Stimulated activated memory B cell treated with anti-CD40 and anti-IgM and Interleukin-4, amounts not matched to agents 10 μg/mL and 1 μg/mL and 100 μg/mL, for 72 hours (primary cell): Measurements from ENCODE around the gene DCC.

ENCODE experiments used
- ATAC-seq: fragments of 150-1000 bp; cut with Tn5 transposase; 2 replicates; pipeline ENCODE4 v1.10.0; 2021
- H3K27ac Mint-ChIP-seq: one replicate; pipeline ENCODE4 v1.8.0; 2022; ENCODE audit warnings: mild to moderate bottlenecking, mixed read lengths
- H3K27me3 Mint-ChIP-seq: one replicate; pipeline ENCODE4 v1.8.0; 2022; ENCODE audit warnings: mixed read lengths
- H3K36me3 Mint-ChIP-seq: one replicate; pipeline ENCODE4 v1.8.0; 2022; ENCODE audit warnings: mixed read lengths
- H3K4me1 Mint-ChIP-seq: one replicate; pipeline ENCODE4 v1.8.0; 2022; ENCODE audit warnings: mixed read lengths
- H3K4me3 Mint-ChIP-seq: one replicate; pipeline ENCODE4 v1.8.0; 2022; ENCODE audit warnings: mild to moderate bottlenecking, moderate library complexity, mixed read lengths
- H3K9me3 Mint-ChIP-seq: one replicate; pipeline ENCODE4 v1.8.0; 2022; ENCODE audit warnings: mixed read lengths

The DCC gene

DNA sequence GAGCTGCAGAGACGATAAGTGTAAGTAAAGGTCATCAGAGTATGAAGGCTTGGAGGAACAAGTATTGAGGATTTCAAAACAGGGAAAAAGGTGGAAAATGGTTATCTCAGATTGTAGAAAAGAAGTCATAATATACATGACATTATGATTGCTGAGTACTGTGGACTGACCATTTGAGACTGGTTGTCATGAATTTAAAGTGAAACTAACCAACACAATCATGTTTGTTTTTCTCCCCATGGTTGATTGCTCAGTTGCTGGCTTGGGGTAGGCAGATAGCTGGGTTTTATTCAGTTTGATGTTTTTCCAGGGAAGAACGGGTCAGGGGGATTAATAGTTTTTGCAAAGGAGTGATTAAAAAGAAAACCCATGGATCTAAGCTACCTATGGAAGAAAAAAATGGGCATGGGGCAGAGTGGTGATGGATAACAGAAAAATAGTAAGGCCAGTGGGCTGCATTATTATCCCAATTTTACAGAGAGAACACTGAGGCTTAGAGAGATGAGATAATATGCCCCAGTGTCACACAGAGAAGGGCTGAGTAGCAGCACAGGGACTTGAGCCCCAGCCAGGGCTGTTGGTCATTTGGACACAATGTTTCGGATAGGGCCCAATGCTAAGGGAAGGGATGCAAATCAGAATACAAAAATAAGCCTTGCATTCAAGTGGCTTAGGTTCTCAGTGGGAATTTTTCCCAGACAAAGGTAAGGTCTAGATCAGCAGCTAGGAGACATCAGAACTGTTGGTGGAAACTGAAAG is 885.7 kb downstream of the DCC start:
- Mint-ChIP-seq H3K27ac (no peak overlapping the region), H3K27me3 (no peaks in the 10 kb centered on the region), H3K4me1 (no peaks in the 10 kb centered on the region), H3K36me3 (no peaks in the 10 kb centered on the region), H3K4me3 (no peak overlapping the region), H3K9me3 (no peaks in the 10 kb centered on the region)
- no peak for ATAC-seq

DNA sequence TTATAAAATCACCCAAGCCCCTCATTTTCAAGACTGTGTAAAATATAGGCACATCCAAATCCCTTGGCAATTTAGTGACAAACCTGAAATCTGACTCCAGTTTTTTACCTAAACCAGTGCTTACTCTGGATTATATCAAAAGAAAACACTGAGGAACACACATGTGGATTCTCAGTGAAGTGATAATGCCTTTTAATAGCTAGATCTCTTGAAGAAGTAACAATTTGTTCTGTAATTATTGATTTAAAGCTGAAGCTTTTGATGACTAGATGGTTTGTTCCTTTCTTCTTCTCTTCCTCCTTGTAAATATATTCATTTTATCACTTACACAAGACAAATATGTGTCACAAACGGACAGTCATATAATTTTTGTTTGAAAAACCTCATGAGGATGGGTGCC is 894.6 kb downstream of the DCC start:
- no peaks in the 10 kb centered on the region for H3K4me1 Mint-ChIP-seq
- H3K27ac Mint-ChIP-seq, result no peak overlapping the region
- no peaks in the 10 kb centered on the region for H3K36me3 Mint-ChIP-seq
- ATAC-seq, result no peak
- no peaks in the 10 kb centered on the region for H3K27me3 Mint-ChIP-seq
- peaks cover 3% of the 10 kb centered on the region for H3K9me3 Mint-ChIP-seq
- H3K4me3 Mint-ChIP-seq, result no peak overlapping the region

DNA sequence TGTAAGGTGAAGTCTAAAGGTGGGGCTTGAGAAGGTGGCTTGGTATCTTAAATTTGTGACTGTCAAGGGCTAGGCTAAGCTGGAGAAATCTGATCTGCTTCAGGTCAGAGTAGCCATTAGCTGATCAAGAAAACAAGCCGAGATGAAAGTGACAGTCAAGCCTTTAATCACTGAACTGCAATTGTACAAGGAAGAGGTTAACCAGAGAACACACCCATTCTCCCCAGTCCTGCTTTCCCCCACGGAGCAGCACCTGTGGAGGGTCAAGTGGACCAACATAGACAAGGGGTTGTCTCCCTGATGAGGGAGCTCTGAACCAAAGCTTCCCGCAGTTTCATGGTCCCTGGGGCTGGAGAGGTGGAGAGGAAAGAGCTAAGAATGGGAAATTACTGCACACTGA is 901.2 kb downstream of the DCC start:
- peaks cover 6% of the 10 kb centered on the region for H3K9me3 Mint-ChIP-seq
- ATAC-seq, result peak; percentile 20
- no peak overlapping the region for H3K27ac Mint-ChIP-seq
- H3K27me3 Mint-ChIP-seq, result no peaks in the 10 kb centered on the region
- no peaks in the 10 kb centered on the region for H3K4me1 Mint-ChIP-seq
- no peaks in the 10 kb centered on the region for H3K36me3 Mint-ChIP-seq
- no peak overlapping the region for H3K4me3 Mint-ChIP-seq

DNA sequence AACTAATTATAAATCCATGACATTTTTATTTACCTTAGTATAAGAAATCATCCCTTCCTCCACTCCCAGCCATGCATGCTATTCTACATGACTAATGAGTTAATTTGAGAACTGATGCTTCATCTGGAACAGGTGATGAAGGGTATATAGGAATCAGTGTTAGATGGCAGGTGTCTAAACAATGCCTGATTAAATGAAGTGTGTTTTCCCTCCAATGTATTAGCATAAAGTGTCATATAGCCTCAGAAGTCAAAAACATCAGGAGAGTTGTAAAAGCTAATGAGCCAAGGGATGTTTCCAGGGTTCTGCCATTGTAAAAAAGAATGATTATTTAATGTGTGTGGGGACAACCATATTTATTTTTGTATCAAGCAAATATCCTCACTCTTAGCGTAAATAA is 913.8 kb downstream of the DCC start:
- H3K4me1 Mint-ChIP-seq, result no peaks in the 10 kb centered on the region
- H3K27me3 Mint-ChIP-seq, result no peaks in the 10 kb centered on the region
- H3K27ac Mint-ChIP-seq, result no peak overlapping the region
- ATAC-seq, result no peak
- no peak overlapping the region for H3K4me3 Mint-ChIP-seq
- no peaks in the 10 kb centered on the region for H3K36me3 Mint-ChIP-seq
- peaks cover 9% of the 10 kb centered on the region for H3K9me3 Mint-ChIP-seq

GRCh38 chr18:53254265-53254664 is 914.3 kb downstream of the DCC start:
- peaks cover 9% of the 10 kb centered on the region for H3K9me3 Mint-ChIP-seq
- no peak overlapping the region for H3K27ac Mint-ChIP-seq
- no peak for ATAC-seq
- no peaks in the 10 kb centered on the region for H3K36me3 Mint-ChIP-seq
- no peaks in the 10 kb centered on the region for H3K4me1 Mint-ChIP-seq
- no peak overlapping the region for H3K4me3 Mint-ChIP-seq
- H3K27me3 Mint-ChIP-seq, result no peaks in the 10 kb centered on the region

- Mint-ChIP-seq H3K27me3 (no peaks in the 10 kb centered on the region), H3K4me1 (no peaks in the 10 kb centered on the region), H3K27ac (no peak overlapping the region), H3K9me3 (peaks cover 5% of the 10 kb centered on the region), H3K4me3 (no peak overlapping the region), H3K36me3 (no peaks in the 10 kb centered on the region)
- ATAC-seq, result no peak
These were observed 921.2 kb downstream of the DCC start for GRCh38 chr18:53261241-53261640.

DNA sequence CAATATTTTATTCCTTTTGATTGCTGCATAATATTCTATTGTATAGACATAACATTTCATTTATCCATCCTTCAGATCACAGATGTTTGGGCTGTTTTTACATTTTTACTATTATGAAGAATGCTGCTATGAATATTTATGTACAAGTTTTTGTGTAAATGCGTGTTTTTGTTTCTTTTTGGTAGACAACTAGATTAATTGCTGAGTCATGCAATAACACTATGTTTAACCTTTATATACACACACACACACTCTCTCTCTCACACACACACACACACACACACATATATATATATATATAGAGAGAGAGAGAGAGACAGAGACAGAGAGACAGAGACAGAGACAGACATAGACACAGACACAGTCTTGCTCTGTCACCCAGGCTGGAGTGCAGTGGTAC is 926.9 kb downstream of the DCC start:
- no peaks in the 10 kb centered on the region for H3K4me1 Mint-ChIP-seq
- no peaks in the 10 kb centered on the region for H3K36me3 Mint-ChIP-seq
- ATAC-seq, result no peak
- peaks cover 3% of the 10 kb centered on the region for H3K9me3 Mint-ChIP-seq
- H3K4me3 Mint-ChIP-seq, result no peak overlapping the region
- H3K27me3 Mint-ChIP-seq, result no peaks in the 10 kb centered on the region
- no peak overlapping the region for H3K27ac Mint-ChIP-seq

DNA sequence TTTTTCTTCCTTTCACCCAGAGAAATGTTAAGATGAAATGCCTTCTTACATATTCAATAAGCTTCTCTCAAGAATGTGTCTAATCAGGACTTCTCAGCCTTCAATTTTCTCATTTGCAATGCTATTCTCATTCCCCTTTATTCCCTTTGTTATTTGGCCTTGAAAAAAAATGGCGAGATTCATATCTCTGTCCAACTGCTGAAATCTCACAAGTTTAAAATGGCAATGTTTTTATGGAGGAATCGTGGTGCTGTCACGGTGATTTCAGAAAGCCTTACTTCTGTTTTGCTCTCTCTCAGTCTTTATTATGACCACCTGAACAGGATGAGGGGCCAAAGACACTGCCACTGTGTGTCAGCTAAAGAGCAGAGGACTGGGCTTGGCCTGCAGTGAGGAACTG is 928.5 kb downstream of the DCC start:
- Mint-ChIP-seq H3K27me3 (no peaks in the 10 kb centered on the region), H3K36me3 (no peaks in the 10 kb centered on the region), H3K4me3 (no peak overlapping the region)

DNA sequence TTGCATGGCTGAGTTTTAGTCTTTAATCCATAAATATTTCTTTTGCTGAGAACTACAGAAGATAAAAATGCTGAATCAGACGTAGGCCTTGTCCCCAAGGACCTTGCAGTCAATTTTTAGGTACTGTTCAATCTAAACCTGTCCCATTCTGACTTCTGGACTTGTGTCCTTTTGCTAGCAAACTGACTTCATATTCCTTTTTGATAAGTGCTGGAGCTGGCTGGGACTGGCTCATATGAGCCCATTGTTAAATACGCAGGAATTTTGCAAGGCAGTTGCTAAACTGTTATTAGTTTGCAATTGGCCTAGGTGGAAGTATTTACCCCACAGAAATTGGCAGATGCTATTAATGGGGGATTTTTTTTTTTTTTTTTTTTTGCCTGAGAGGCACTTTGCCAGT is 941.4 kb downstream of the DCC start:
- Mint-ChIP-seq H3K36me3 (no peaks in the 10 kb centered on the region), H3K27me3 (no peaks in the 10 kb centered on the region), H3K27ac (no peak overlapping the region), H3K9me3 (peaks cover 6% of the 10 kb centered on the region), H3K4me3 (no peak overlapping the region), H3K4me1 (no peaks in the 10 kb centered on the region)
- no peak for ATAC-seq

More for the DNA sequence above, 928.5 kb downstream of the DCC start:
- no peak for ATAC-seq
- Mint-ChIP-seq H3K9me3 (peaks cover 3% of the 10 kb centered on the region), H3K27ac (no peak overlapping the region), H3K4me1 (no peaks in the 10 kb centered on the region)

DNA sequence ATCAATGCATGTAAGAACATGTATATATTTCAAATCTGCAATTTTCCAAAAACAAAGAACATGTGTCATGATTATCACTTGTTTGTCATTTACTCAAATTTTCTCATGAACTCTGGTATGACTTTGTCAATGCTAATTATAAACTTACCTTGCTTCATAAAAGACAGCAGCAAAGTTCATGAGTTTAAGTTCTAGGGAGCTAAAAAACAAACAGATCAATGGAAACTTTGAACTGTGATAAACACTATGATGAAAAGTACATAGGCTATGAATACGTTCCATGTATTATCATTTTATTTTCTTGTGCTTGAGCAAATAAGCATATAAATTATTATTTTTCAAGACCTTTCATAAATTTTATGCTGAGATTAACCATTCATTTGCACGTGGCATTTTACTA is 943.7 kb downstream of the DCC start:
- no peak for ATAC-seq
- no peaks in the 10 kb centered on the region for H3K4me1 Mint-ChIP-seq
- H3K27ac Mint-ChIP-seq, result no peak overlapping the region
- no peaks in the 10 kb centered on the region for H3K27me3 Mint-ChIP-seq
- peaks cover 10% of the 10 kb centered on the region for H3K9me3 Mint-ChIP-seq
- no peaks in the 10 kb centered on the region for H3K36me3 Mint-ChIP-seq
- no peak overlapping the region for H3K4me3 Mint-ChIP-seq

DNA sequence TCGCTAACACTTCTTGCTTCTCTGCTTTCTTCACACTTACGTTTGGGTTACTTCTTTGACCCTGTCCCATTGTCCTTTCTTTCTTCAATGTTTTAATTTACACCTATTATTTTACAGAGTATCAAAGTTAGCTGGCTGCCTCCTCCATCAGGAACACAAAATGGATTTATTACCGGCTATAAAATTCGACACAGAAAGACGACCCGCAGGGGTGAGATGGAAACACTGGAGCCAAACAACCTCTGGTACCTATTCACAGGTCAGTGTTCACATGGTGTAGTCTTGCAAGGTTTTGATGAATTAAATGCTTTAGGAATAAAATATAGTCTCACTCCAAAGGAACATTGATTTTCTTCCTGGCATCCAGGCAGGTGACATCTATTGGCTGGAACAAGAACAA is 965.5 kb downstream of the DCC start:
- Mint-ChIP-seq H3K27me3 (no peaks in the 10 kb centered on the region), H3K4me3 (no peak overlapping the region), H3K4me1 (no peaks in the 10 kb centered on the region), H3K27ac (no peak overlapping the region), H3K9me3 (peaks cover 4% of the 10 kb centered on the region), H3K36me3 (no peaks in the 10 kb centered on the region)
- no peak for ATAC-seq

DNA sequence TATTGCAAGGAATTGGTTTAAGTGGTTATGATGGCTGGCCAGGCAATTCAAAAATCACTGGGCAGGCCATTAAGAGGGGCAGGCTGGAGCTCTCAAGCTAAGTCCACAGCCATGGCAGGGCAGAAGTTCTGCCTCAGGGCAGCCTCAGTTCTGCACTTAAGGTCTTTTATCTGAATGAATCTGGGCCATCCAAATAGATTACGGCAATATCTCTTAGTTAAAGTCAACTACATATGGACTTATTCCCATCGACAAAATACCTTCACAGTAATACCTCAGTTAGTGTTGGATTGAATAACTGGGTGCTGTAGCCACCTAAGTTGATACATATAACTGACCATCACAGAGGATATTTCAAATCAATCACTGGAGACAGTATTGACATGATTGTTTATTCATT is 979.6 kb downstream of the DCC start:
- Mint-ChIP-seq H3K9me3 (peaks cover 4% of the 10 kb centered on the region), H3K4me1 (no peaks in the 10 kb centered on the region), H3K27me3 (no peaks in the 10 kb centered on the region), H3K27ac (no peak overlapping the region), H3K36me3 (no peaks in the 10 kb centered on the region), H3K4me3 (no peak overlapping the region)
- no peak for ATAC-seq

DNA sequence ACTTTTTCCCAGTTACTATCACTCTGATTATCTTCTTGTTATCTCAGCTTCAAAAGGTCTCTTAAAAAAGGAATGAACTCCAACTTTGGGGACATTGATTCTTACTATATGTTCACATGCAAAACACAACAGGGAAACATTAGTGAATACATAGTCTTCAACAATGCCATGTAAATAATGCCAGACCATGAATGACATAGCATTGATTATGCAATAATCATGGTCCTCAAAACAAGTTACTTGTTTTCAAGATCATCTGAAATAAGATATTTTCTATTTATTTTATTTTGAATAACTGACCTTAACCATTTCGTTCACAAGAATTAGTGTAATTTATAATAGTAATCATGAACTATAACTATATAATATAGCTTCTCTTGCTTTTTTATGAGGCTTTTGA is 982.2 kb downstream of the DCC start:
- no peak for ATAC-seq
- Mint-ChIP-seq H3K4me3 (no peak overlapping the region), H3K27ac (no peak overlapping the region), H3K9me3 (peaks cover 4% of the 10 kb centered on the region), H3K27me3 (no peaks in the 10 kb centered on the region), H3K36me3 (no peaks in the 10 kb centered on the region), H3K4me1 (no peaks in the 10 kb centered on the region)

DNA sequence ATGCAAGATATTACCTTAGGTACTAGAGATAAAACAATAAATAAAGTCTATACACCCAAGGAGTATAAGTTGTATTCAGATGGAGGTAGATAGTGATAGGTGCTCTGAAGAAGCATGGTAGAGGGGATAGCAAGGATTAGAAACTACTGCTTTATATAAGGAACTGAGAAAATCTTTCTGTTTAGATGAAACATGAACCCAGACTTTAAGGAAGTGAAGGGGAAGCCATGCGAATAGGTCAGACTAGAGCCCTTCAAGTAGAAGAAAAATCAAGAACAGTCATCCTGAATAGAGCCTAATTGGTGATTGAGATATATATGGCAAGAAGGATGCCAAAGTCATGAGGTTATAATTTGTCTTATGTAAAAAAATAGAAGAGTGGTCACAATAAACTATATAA is 984.4 kb downstream of the DCC start:
- H3K9me3 Mint-ChIP-seq, result peaks cover 4% of the 10 kb centered on the region
- H3K36me3 Mint-ChIP-seq, result no peaks in the 10 kb centered on the region
- peak; percentile 20 for ATAC-seq
- H3K4me1 Mint-ChIP-seq, result no peaks in the 10 kb centered on the region
- no peak overlapping the region for H3K27ac Mint-ChIP-seq
- H3K27me3 Mint-ChIP-seq, result no peaks in the 10 kb centered on the region
- no peak overlapping the region for H3K4me3 Mint-ChIP-seq

DNA sequence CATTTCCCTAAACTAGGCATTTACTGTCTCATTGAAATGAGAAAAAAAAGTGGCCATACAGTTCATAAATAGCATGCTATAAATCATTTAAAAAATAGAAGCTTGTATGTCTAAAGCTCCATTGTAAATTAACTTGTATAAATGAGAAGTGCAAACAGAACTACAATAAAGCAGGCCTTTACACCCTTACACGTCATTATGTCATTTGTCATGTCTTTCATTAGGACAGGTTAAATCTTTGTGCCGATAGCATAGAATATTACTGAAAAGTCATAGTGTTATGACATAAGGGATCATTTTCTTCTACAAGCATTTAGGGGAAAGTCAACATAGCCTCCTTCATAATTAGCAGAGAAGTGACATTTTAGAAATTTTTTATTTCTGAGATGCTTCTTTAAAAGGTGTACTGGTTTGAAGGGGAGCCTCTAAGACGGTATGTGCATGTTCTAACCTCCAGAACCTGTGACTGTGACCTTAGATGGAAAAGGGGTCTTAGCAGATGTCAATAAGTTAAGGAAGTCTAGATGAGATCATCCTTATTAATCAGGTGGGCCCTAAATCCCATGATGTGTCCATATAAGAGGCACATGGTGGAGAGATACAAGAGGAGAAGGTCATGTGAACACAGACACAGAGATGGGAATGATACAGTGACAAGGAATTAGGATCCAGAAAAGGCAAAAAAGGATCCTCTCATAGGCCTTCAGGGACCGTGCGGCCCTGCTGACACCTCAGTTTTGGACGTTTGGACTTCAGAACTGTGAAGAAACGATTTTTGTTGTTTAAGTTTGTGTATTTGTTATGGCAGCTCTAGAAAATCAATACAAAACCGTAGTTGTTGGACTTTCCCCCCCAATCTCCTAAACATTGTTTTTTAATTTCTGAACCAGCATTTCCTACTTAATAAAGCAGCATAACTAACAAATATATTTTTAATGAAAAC is 1020.8 kb downstream of the DCC start:
- Mint-ChIP-seq H3K27ac (no peak overlapping the region), H3K36me3 (no peaks in the 10 kb centered on the region)
- no peak for ATAC-seq

GRCh38 chr18:53375621-53376020 is 1035.6 kb downstream of the DCC start:
- no peaks in the 10 kb centered on the region for H3K27me3 Mint-ChIP-seq
- H3K4me3 Mint-ChIP-seq, result no peak overlapping the region
- H3K4me1 Mint-ChIP-seq, result no peaks in the 10 kb centered on the region
- no peaks in the 10 kb centered on the region for H3K9me3 Mint-ChIP-seq
- H3K36me3 Mint-ChIP-seq, result no peaks in the 10 kb centered on the region
- H3K27ac Mint-ChIP-seq, result no peak overlapping the region
- no peak for ATAC-seq

More for the DNA sequence above, 1020.8 kb downstream of the DCC start:
- H3K4me1 Mint-ChIP-seq, result no peaks in the 10 kb centered on the region
- H3K27me3 Mint-ChIP-seq, result no peaks in the 10 kb centered on the region
- H3K4me3 Mint-ChIP-seq, result no peak overlapping the region
- peaks cover 3% of the 10 kb centered on the region for H3K9me3 Mint-ChIP-seq
